K562 treated with DMSO at 1 percent for 4 hours (cell line): ENCODE results near the gene PTCH1. TPM values are rescaled to one million over a fixed set of nuclear protein-coding genes. Genes with fewer than 3 reads are reported as not detected.

ENCODE experiments used
- total RNA-seq: library from RNA; unstranded; fragments of 300-600 nt; gene quantifications from 2 replicates; pipeline ENCODE4 v1.2.3, GENCODE V29; 2022; ENCODE audit not compliant: insufficient read depth

The PTCH1 gene
- 2.6 TPM in 2 replicates for total RNA-seq

GRCh38 chr9:95516734-95517558 lies at the start of gene PTCH1:
TSS of gene PTCH1 (minus strand) at chr9:95516971.

Other genes starting within 250 kb of the PTCH1 start
- 6.2 and 8.8 TPM in 2 replicates for gene FANCC, start 199.3 kb downstream of the PTCH1 start, total RNA-seq